ENCODE results near the gene STRBP.

Gene STRBP

GRCh38 chr9:123299558-123300126 is 31.3 kb upstream of the STRBP start:
- DNase-seq (ENCODE audit: low spot score) = no peak
- TF ChIP-seq CTCF (IDR thresholded peaks at IDR 0.05; ENCODE audit: extremely low read depth, missing control alignments) = no peak

- TF ChIP-seq CTCF (IDR thresholded peaks at IDR 0.05; ENCODE audit: extremely low read depth, missing control alignments) = no peak
- DNase-seq (ENCODE audit: low spot score) = no peak
Measured at GRCh38 chr9:123296174-123296573, 27.8 kb upstream of the STRBP start.

- DNase-seq (ENCODE audit: low spot score) = no peak
- TF ChIP-seq CTCF (IDR thresholded peaks at IDR 0.05; ENCODE audit: extremely low read depth, missing control alignments) = no peak
Measured at GRCh38 chr9:123291736-123292135, 23.4 kb upstream of the STRBP start.

GRCh38 chr9:123290764-123291163 is 22.4 kb upstream of the STRBP start:
- no peak for DNase-seq (ENCODE audit: low spot score)
- no peak for TF ChIP-seq CTCF (IDR thresholded peaks at IDR 0.05; ENCODE audit: extremely low read depth, missing control alignments)

GRCh38 chr9:123287639-123288038 is 19.3 kb upstream of the STRBP start:
- no peak for TF ChIP-seq CTCF (IDR thresholded peaks at IDR 0.05; ENCODE audit: extremely low read depth, missing control alignments)
- no peak for DNase-seq (ENCODE audit: low spot score)

GRCh38 chr9:123286324-123286723 is 17.9 kb upstream of the STRBP start:
- TF ChIP-seq CTCF (IDR thresholded peaks at IDR 0.05; ENCODE audit: extremely low read depth, missing control alignments) = no peak
- DNase-seq (ENCODE audit: low spot score) = no peak

GRCh38 chr9:123284656-123285055 is 16.3 kb upstream of the STRBP start:
- no peak for TF ChIP-seq CTCF (IDR thresholded peaks at IDR 0.05; ENCODE audit: extremely low read depth, missing control alignments)

More at GRCh38 chr9:123284656-123285055, 16.3 kb upstream of the STRBP start:
- DNase-seq (ENCODE audit: low spot score) = no peak

Measured in GM20000 (cell line).